GM18951 (cell line): Measurements from ENCODE around the gene ADAMTS5.

Experiments used
- POLR2A ChIP-seq: IDR thresholded peaks from 4 replicates; pipeline ENCODE4 v1.6.1; 2011; ENCODE audit warnings: mild to moderate bottlenecking; ENCODE audit not compliant: insufficient read length, insufficient read depth; ENCODE audit errors: extremely low read depth
- in situ Hi-C: fragments of 300-500 bp; cut with MboI; formaldehyde crosslinking; loops from one replicate; pipeline ENCODE4 v1.12.0; 2022; ENCODE audit warnings: low sequenced_read_pairs, mixed read lengths, inconsistent platforms; ENCODE audit not compliant: unreplicated experiment

The ADAMTS5 gene

DNA sequence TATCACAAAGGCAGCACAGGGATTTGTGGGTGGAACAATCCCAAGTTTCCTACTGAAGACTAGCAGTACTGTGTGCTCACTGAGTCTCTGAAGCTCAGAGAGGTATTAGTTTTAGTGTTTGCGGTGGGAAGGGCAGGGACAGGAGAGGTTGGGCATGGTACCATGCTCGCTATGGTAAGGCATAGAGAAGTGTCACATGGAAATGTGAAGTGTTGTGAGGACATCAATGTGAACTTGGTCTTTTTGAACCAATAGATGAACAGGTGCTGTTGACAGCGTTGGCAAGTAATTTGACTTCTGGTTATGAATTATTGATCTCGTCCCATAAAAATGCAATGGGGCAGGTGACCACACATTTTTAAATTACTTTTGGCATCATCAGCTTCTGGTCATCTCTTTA is 65.9 kb downstream of the ADAMTS5 start:
- TF ChIP-seq POLR2A = no peak
- in situ Hi-C loops = no loop called here

DNA sequence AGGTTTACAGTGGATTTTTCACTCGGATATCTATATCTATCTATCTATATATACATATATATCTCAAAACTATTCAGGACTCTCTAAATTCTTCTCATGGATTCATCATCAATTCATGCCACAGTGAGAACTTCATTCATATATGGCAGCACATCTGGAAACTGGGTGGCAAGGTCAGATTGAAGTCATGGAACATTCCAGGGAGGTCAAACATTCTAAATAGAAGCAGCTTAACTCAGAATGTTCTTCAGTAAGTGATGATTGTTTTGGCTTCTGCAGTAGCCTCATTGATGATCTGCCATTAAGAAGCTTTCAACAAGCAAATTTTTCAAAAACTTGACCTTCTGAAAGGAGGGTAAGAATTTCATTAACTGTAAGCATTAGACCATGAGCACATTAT is 74.7 kb downstream of the ADAMTS5 start:
- no peak for TF ChIP-seq POLR2A
- in situ Hi-C loops = no loop called here

DNA sequence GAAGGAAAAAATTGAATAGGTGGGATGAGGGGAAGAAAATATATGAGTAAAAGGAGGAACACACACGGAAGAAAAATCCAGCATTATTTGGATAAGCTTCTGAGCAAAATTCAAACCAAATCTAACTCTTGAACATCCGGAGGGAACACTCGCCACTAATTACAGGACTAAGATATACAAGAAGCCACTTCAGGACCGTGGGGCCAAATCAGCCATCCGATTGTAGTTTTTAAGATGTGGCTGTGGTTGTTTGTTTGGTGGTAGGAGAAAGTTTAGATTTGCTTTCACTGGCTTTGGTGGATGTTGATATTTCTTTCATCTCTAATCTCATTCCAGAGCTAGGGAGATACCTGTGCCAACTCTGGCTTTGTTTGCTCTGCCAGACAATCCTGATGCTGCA is 78.0 kb downstream of the ADAMTS5 start:
- in situ Hi-C loops = no loop called here
- no peak for TF ChIP-seq POLR2A

DNA sequence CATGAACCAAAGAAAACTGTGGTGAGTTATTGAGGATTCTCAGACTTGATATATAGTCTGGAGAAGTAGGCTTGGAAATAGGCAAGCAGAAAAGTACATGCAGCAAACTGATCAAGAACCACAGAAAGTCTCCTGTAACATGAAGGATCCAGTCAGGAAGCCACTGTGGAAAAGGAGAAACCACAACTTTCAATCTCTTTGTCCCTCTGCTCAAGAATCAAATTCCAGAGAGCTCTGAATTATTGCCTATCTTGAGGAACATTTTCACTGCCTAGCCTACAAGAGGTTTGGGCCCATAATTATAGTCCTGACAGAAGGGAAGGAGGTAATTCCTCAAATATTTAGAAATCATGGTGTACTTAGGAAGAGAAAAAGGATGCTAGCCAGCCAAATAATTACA is 78.6 kb downstream of the ADAMTS5 start:
- in situ Hi-C loops = no loop called here
- no peak for TF ChIP-seq POLR2A

DNA sequence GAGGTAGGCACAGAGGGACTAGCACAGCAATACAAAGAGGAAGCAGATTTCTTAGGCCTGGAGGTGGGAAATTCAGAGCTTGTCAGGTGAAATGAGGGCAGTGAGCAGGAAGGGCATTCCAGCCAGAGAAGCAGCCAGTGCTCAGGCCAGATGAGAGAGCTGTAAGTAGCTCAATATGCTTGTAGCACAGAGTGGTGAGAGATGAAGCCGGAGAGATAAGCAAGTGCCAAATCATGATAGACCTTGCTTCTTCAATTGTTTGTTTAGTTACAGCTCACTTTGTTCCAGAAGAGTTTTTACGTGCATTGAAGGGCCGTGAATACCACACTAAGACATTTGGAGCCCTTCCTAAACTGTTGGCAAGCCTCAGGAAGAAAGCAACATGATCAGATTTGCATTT is 79.6 kb downstream of the ADAMTS5 start:
- in situ Hi-C loops = no loop called here
- TF ChIP-seq POLR2A = no peak

DNA sequence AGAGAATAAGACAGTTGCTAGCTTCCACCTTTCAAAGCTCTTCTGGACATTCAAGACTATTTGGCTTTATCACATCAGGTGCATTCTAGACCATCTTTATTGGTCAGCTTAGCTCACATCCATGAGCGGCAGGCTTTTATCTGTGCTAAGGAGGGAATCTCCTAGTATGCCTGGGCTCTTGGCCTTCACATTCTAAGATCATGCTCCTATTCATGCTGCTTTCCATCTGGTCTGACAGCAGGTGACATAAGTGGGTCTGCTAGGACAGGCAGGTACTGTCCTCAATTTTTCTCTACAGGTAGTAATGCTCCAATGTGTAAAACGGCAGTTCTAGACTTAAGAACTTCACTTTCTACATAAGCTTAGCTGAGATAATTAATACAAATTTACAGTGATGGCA is 82.5 kb downstream of the ADAMTS5 start:
- in situ Hi-C loops = no loop called here
- TF ChIP-seq POLR2A = no peak

DNA sequence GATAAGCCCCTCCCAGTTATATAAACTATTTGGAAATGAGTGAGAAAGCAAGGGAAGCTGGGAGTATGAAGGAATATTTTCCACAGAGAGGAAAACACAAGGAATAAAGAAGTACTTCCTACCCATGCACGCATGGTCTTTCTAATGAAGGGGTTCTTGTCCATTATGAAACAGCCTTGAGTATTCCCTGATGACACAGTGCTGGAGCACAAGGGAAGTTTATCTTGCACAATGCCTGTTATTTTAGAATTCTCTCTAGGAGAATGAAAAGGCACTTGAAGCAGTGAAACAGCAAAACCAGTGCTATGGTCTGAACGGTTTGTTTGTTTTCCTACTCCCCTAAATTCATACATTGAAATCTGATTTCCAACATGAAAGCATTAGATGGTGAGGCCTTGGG is 83.1 kb downstream of the ADAMTS5 start:
- no peak for TF ChIP-seq POLR2A
- in situ Hi-C loops = no loop called here

DNA sequence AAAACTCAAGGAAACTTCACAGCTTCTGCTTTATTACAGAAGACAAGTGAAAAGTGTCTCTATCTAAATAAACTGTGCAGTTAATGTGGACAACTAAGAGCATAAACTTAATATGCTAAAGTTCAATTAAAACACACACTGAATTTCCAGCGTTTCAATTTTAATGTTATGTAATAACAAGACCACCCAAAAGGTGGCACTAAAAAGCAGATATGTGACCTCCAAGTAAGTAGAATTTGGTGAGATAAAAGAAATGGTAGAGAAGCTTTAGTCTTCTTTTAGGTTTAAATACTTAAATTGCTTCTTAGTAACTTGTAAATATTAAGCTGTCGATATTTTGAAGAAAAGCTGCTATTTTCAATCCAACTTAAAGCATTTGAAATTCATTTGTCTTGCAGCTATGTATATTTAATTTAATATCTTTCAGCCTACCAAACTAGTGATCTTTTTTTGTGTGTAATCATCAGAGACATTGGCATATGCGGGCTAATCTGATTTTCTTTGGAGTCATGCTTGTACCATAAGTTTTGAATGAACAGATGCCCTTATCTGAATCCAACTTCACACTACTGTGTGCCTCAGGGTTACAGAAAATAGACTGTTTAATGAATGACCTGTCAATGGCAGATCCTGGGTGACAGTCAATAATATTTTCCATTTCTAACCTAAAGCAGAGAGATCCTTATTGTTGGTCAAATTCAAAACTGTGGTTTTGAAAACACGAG is 85.2 kb downstream of the ADAMTS5 start:
- in situ Hi-C loops = no loop called here
- TF ChIP-seq POLR2A = no peak

DNA sequence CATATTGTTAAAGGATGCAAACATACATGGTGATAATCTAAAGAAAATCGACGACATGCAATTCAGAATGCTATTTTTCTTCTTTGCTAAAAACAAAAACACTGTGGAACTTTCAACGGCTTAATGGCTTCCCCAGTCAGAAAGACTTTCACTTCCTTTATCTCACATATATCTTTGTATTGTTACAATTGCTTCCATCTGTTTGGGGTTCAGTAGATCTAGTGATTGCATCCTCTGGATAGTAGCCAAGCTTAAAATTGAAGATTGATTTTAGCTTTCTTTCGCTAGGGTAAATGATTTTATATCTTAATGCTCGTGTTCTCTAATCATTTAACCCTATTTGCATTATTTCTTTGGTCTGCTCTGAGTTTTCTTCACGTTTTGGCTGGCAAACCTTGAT is 89.9 kb downstream of the ADAMTS5 start:
- TF ChIP-seq POLR2A = no peak
- in situ Hi-C loops = no loop called here

DNA sequence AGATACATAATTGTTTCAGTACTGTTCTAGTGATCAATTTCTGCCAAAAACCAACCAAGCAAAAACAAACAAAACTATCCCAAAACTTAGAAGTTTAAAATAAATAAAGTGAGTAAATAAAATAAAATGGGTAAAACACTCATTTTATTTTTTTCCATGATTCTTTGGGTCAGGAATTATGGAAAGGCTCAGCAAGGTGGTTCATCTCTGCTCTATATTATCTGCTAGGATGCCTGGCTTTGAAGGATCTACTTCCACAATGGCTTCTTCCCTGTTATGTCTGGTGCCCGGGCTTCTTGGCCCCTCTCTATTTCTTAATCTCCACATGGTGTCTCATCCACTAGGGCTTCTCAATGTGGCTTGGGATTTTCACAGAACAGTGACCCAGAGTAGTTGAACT is 92.5 kb downstream of the ADAMTS5 start:
- no peak for TF ChIP-seq POLR2A
- in situ Hi-C loops = no loop called here
